Transverse colon (tissue), 4 donors: ENCODE data around the gene PACC1. TPM values are rescaled to one million over a fixed set of nuclear protein-coding genes. Genes with fewer than 3 reads are reported as not detected.
"Not testable (repeated sequence)": the region's sequence is repeated elsewhere in the genome, so short reads cannot be mapped to it uniquely, and the experiment has no call there.

Experiments used
- DNase-seq: peaks from one replicate; pipeline ENCODE4 v3.0.0-alpha.2; 2019
- H3K27ac ChIP-seq, 4 donors: fragments of 200-600 bp; sonication (generic); 2 replicates each; pipeline ENCODE4 v1.5.1; 2016 to 2018; ENCODE audit warnings: inconsistent platforms in 4 of 4
- H3K27me3 ChIP-seq: fragments of 200-600 bp; sonication (generic); 2 replicates; pipeline ENCODE4 v1.5.1; 2017; ENCODE audit warnings: inconsistent platforms
- H3K36me3 ChIP-seq, 4 donors: fragments of 200-600 bp; sonication (generic); 2 replicates each; pipeline ENCODE4 v1.5.1; 2017 to 2019; ENCODE audit warnings: inconsistent platforms in 4 of 4
- H3K4me1 ChIP-seq, 4 donors: fragments of 200-600 bp; sonication (generic); 2 replicates each; pipeline ENCODE4 v1.5.1; 2017 to 2020; ENCODE audit warnings: inconsistent platforms in 4 of 4
- H3K4me3 ChIP-seq, 4 donors: fragments of 200-600 bp; sonication (generic); 1 replicate in 1 of 4; 2 replicates in 3 of 4; pipeline versions ENCODE4 v1.5.1 to v1.6.1; 2017 to 2019; ENCODE audit warnings: inconsistent platforms in 4 of 4
- H3K9me3 ChIP-seq, 2 donors: fragments of 200-600 bp; sonication (generic); 2 replicates each; pipeline ENCODE4 v1.5.1; 2017 to 2019; ENCODE audit warnings: inconsistent platforms in 2 of 2
- EP300 ChIP-seq: sonication (generic); formaldehyde crosslinking; IDR thresholded peaks from one replicate; pipeline ENCODE4 v1.6.1; 2017; ENCODE audit warnings: antibody characterized with exemption, low read depth
- POLR2A ChIP-seq: fragments of 450-650 bp; IDR thresholded peaks from one replicate; pipeline ENCODE4 v1.6.1; 2016; ENCODE audit warnings: antibody characterized with exemption, mild to moderate bottlenecking, moderate library complexity
- POLR2AphosphoS5 ChIP-seq, 3 donors: sonication (generic); formaldehyde crosslinking; IDR thresholded peaks; one replicate each; pipeline ENCODE4 v1.6.1; 2016; ENCODE audit warnings: antibody characterized with exemption in 3 of 3
- WGBS, 2 donors: methylation state at CpG; one replicate each; pipeline ENCODE4 v1.1.5; 2018; ENCODE audit warnings: low coverage in 1 of 2; 5-methylcytosine and 5-hydroxymethylcytosine counted together
- in situ Hi-C, 4 donors: fragments of 200-750 bp; cut with MboI; loops; one replicate each; pipeline versions ENCODE4 v1.15.0 to v1.15.1; 2017; ENCODE audit warnings: low sequenced_read_pairs in 3 of 4, low pct_ligation_motif_present in 1 of 4, low pct_unique_long_range_greater_than_20kb in 1 of 4
- intact Hi-C: fragments of 100-400 bp; cut with DNase I; formaldehyde crosslinking; loops from one replicate; pipeline ENCODE4 v1.15.1; 2023; ENCODE audit warnings: low total_unique reads
- total RNA-seq, 4 donors: library from RNA; depleted of rRNA; stranded (reverse); fragments of >200 nt; gene quantifications; one replicate each; pipeline ENCODE4 v1.1.0, GENCODE V29; 2016
- TF ChIP-seq, protein P1 (sequence below), 5 experiments: fragments of 200-600 bp in 3 of 5; fragments of 450-650 bp in 2 of 5; sonication (generic) in 3 of 5; IDR thresholded peaks; 1 replicate in 2 of 5; 2 replicates in 3 of 5; pipeline ENCODE4 v1.5.1; 2016 to 2017; ENCODE audit warnings: antibody characterized with exemption in 5 of 5, inconsistent platforms in 3 of 5, mild to moderate bottlenecking in 2 of 5, moderate library complexity in 1 of 5

The PACC1 gene
- total RNA-seq, 4 donors from 2014 or later: 2.6 to 4.6 (median 2.7) TPM; not detected in 1

DNA sequence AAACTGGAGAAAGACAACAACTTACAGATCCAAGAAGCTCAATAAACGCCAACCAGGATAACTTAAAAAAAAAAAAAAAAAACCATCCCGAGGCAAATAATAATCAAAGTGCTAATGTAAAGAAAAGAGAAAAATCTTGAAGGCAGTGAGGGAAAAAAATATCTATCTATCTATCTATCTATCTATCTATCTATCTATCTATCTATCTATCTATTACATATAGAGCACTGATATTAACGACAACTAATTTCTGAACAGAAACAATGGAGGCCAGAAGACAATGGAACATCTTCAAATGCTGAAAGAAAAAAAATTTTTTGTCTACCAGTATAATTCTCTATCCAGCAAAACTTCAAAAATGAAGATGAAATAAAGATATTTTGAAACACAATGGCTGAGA, 18.0 kb downstream of the PACC1 start:
- in situ Hi-C loops: no loop called here
- Histone ChIP-seq H3K4me1 (no peaks in the 10 kb centered on the region), H3K4me3 (no peak overlapping the region), H3K27ac (no peak overlapping the region), H3K27me3 (no peaks in the 10 kb centered on the region), H3K9me3 (peaks cover 13 to 14% of the 10 kb centered on the region in 2 donors), H3K36me3 (peaks cover 0 to 5% (median 0%) of the 10 kb centered on the region in 4 donors)
- 94 to 96% methylated on average over 2 to 3 of the region's 3 CpGs for WGBS, 2 donors
- no peak for DNase-seq
- TF ChIP-seq, protein P1, sequence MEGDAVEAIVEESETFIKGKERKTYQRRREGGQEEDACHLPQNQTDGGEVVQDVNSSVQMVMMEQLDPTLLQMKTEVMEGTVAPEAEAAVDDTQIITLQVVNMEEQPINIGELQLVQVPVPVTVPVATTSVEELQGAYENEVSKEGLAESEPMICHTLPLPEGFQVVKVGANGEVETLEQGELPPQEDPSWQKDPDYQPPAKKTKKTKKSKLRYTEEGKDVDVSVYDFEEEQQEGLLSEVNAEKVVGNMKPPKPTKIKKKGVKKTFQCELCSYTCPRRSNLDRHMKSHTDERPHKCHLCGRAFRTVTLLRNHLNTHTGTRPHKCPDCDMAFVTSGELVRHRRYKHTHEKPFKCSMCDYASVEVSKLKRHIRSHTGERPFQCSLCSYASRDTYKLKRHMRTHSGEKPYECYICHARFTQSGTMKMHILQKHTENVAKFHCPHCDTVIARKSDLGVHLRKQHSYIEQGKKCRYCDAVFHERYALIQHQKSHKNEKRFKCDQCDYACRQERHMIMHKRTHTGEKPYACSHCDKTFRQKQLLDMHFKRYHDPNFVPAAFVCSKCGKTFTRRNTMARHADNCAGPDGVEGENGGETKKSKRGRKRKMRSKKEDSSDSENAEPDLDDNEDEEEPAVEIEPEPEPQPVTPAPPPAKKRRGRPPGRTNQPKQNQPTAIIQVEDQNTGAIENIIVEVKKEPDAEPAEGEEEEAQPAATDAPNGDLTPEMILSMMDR (IDR thresholded peaks at IDR 0.05): no peak
- no peak for TF ChIP-seq POLR2A
- no peak for TF ChIP-seq EP300
- no peak for TF ChIP-seq POLR2AphosphoS5 (IDR thresholded peaks at IDR 0.05)
- intact Hi-C loops: no loop called here

DNA sequence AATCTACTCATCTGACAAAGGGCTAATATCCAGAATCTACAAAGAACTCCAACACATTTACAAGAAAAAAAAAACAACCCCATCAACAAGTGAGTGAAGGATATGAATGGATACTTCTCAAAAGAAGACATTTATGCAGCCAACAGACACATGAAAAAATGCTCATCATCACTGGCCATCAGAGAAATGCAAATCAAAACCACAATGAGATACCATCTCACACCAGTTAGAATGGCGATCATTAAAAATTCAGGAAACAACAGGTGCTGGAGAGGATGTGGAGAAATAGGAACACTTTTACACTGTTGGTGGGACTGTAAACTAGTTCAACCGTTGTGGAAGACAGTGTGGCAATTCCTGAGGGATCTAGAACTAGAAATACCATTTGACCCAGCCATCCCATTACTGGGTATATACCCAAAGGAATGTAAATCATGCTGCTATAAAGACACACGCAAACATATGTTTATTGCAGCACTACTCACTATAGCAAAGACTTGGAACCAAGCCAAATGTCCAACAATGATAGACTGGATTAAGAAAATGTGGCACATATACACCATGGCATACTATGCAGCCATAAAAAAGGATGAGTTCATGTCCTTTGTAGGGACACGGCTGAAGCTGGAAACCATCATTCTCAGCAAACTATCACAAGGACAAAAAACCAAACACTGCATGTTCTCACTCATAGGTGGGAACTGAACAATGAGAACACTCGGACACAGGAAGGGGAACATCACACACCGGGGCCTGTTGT, 18.8 kb downstream of the PACC1 start:
- WGBS, 2 donors: 88 to 98% methylated on average over 4 to 6 of the region's 6 CpGs
- H3K4me1 ChIP-seq, H3K27me3 ChIP-seq, intact Hi-C loops, H3K27ac ChIP-seq, DNase-seq, in situ Hi-C loops, H3K4me3 ChIP-seq, H3K36me3 ChIP-seq: not testable (repeated sequence)
- peaks cover 13 to 14% of the 10 kb centered on the region in 2 donors for H3K9me3 ChIP-seq

DNA sequence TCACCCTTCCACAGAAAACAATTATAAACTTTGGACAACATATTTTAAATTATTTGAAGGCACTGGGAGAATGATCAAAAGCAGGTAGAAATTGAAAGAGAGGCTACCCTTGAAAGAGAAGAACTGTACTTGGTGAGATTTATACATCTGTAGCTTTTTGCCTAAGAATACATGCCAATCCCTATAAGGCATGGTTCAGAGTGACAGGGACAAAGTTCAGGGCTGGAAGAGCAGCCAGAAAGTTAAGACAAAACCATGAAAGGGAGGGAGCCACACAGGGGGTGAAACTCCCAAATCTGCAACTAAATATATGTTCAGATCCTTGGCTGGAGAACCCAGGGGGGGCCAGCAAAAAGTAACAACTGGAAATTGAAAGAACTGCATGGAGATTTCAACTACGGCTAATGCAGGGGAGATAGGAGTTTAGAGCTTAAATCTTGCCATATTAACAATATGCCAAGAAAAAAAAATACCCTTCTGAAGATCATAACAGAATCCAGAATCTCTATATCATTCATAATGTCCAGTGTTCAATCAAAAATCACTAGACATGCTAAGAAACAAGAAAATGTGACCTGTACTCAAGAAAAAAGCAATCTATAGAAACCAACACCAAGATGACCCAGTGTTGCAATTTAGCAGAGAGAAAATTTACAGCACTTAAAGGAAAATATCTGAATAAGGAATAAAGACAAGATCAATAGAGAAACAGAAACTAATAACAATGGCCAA, 25.5 kb downstream of the PACC1 start:
- WGBS, 2 donors: 89 to 91% methylated on average over 1 of the region's 1 CpG
- H3K27ac ChIP-seq: no peak overlapping the region
- intact Hi-C loops (no loop called here), in situ Hi-C loops (no loop called here)
- TF ChIP-seq EP300 (no peak), POLR2A (no peak), POLR2AphosphoS5 (IDR thresholded peaks at IDR 0.05) (no peak)
- TF ChIP-seq, protein P1 (IDR thresholded peaks at IDR 0.05): no peak
- no peak for DNase-seq
- no peak overlapping the region for H3K4me3 ChIP-seq
- peaks cover 0 to 6% of the 10 kb centered on the region in 2 donors for H3K9me3 ChIP-seq
- peaks cover 0 to 4% (median 0%) of the 10 kb centered on the region in 4 donors for H3K36me3 ChIP-seq
- H3K4me1 ChIP-seq: no peaks in the 10 kb centered on the region
- no peaks in the 10 kb centered on the region for H3K27me3 ChIP-seq

DNA sequence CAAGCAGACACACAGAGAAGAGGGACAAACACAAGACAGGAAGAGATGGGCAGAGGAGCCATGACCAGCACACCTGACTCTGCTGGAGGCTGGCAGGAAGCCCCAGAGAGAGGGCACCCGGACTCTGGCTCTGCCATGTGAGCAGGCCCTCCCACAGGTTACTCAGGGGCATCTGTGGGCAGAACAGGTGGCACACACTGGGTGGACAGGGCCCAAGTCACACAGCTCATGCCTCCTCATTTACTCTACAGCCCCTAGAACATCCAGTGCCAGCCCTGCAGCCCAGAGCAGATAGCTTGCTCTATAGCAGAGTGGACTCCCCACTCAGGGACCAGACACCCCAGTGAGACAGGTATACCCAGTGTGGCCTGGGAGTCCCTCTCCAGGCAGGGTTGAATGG, 28.7 kb downstream of the PACC1 start:
- Histone ChIP-seq H3K9me3 (peaks cover 0 to 6% of the 10 kb centered on the region in 2 donors), H3K4me1 (no peaks in the 10 kb centered on the region), H3K27ac (no peak overlapping the region), H3K4me3 (no peak overlapping the region), H3K36me3 (peaks cover 0 to 4% (median 0%) of the 10 kb centered on the region in 4 donors), H3K27me3 (no peaks in the 10 kb centered on the region)
- intact Hi-C loops (no loop called here), in situ Hi-C loops (no loop called here)
- no peak for DNase-seq
- TF ChIP-seq POLR2AphosphoS5 (IDR thresholded peaks at IDR 0.05): no peak
- no peak for TF ChIP-seq POLR2A
- TF ChIP-seq, protein P1 (IDR thresholded peaks at IDR 0.05): no peak
- no peak for TF ChIP-seq EP300
- 80% methylated on average over 1 of the region's 1 CpG; no CpG with 5 or more reads in 1 of the 2 donors for WGBS, 2 donors
